Upper lobe of left lung (tissue), 6 donors: ENCODE data around the gene SH3BP4. TPM values are rescaled to one million over a fixed set of nuclear protein-coding genes. Genes with fewer than 3 reads are reported as not detected.

Experiments used
- ATAC-seq, 2 donors: fragments of 200-7000 bp; cut with Tn5 transposase; one replicate each; pipeline ENCODE4 v1.9.1; 2022; ENCODE audit warnings: mild to moderate bottlenecking in 2 of 2, moderate library complexity in 2 of 2; ENCODE audit not compliant: low FRiP score in 2 of 2
- DNase-seq, 2 donors: peaks; one replicate each; pipeline ENCODE4 v3.0.0-alpha.2; 2019 to 2020
- H3K27ac ChIP-seq, 4 donors: fragments of 200-600 bp; sonication (generic); one replicate each; pipeline ENCODE4 v1.5.1; 2016 to 2019
- H3K27me3 ChIP-seq, 4 donors: fragments of 200-600 bp; sonication (generic); one replicate each; pipeline ENCODE4 v1.5.1; 2017 to 2019
- H3K36me3 ChIP-seq, 4 donors: fragments of 200-600 bp; sonication (generic); one replicate each; pipeline ENCODE4 v1.5.1; 2016 to 2019
- H3K4me1 ChIP-seq, 4 donors: fragments of 200-600 bp; sonication (generic); one replicate each; pipeline ENCODE4 v1.5.1; 2018 to 2019
- H3K4me3 ChIP-seq, 4 donors: fragments of 200-600 bp; sonication (generic); one replicate each; pipeline ENCODE4 v1.5.1; 2017 to 2019; ENCODE audit warnings: mild to moderate bottlenecking in 2 of 4, moderate library complexity in 1 of 4
- H3K9me3 ChIP-seq, 4 donors: fragments of 200-600 bp; sonication (generic); one replicate each; pipeline ENCODE4 v1.5.1; 2018 to 2019
- CTCF ChIP-seq, 6 experiments: fragments of 450-650 bp in 4 of 6; fragments of 200-600 bp in 2 of 6; sonication (generic) in 2 of 6; IDR thresholded peaks; one replicate each; pipeline ENCODE4 v1.5.1; 2016 to 2019; ENCODE audit warnings: antibody characterized with exemption in 6 of 6
- EP300 ChIP-seq, 4 donors: sonication (generic); formaldehyde crosslinking; IDR thresholded peaks; one replicate each; pipeline ENCODE4 v1.5.1; 2017; ENCODE audit warnings: antibody characterized with exemption in 4 of 4, control low read depth in 2 of 4
- POLR2A ChIP-seq, 4 donors: fragments of 450-650 bp; IDR thresholded peaks; one replicate each; pipeline ENCODE4 v1.5.1; 2016 to 2017; ENCODE audit warnings: antibody characterized with exemption in 4 of 4, mild to moderate bottlenecking in 2 of 4
- POLR2AphosphoS5 ChIP-seq, 2 donors: sonication (generic); formaldehyde crosslinking; IDR thresholded peaks; one replicate each; pipeline ENCODE4 v1.5.1; 2017; ENCODE audit warnings: antibody characterized with exemption in 2 of 2
- WGBS, 2 donors: methylation state at CpG; one replicate each; pipeline ENCODE4 v1.1.5; 2017 to 2018; 5-methylcytosine and 5-hydroxymethylcytosine counted together
- total RNA-seq, 6 donors: library from RNA; depleted of rRNA in 4 of 6; stranded (reverse); fragments of >200 nt in 4 of 6; gene quantifications; one replicate each; pipeline versions ENCODE4 v1.1.0 to v1.2.1, GENCODE V29; 2016 to 2021
- donor health status: DM: no; HTN: no; CAD: no; lungs with moderate emphysema.
- donor health status: DM: no; HTN: yes; CAD: no; lungs with severe emphysema.

Gene SH3BP4
- total RNA-seq, 6 donors from 2014 or later: 27.3 to 57.3 (median 33.4) TPM

GRCh38 chr2:234992196-234992595, 40.4 kb downstream of the SH3BP4 start:
- WGBS, 2 donors: 91 to 92% methylated on average over 10 of the region's 10 CpGs
- no peaks in the 10 kb centered on the region for H3K9me3 ChIP-seq
- TF ChIP-seq CTCF (IDR thresholded peaks at IDR 0.05) (no peak), EP300 (IDR thresholded peaks at IDR 0.05) (no peak), POLR2AphosphoS5 (IDR thresholded peaks at IDR 0.05) (no peak), POLR2A (IDR thresholded peaks at IDR 0.05) (no peak)
- H3K4me3 ChIP-seq: no peak overlapping the region
- H3K36me3 ChIP-seq: peaks cover 0 to 10% (median 0%) of the 10 kb centered on the region in 4 donors
- ATAC-seq (no peak), DNase-seq (no peak)
- H3K27me3 ChIP-seq: no peaks in the 10 kb centered on the region
- no peak overlapping the region for H3K27ac ChIP-seq
- H3K4me1 ChIP-seq: peaks cover 21 to 32% (median 26%) of the 10 kb centered on the region in 4 donors

- Histone ChIP-seq H3K27me3 (no peaks in the 10 kb centered on the region), H3K27ac (no peak overlapping the region), H3K36me3 (peaks cover 0 to 10% (median 0%) of the 10 kb centered on the region in 4 donors), H3K4me1 (peaks cover 21 to 31% (median 26%) of the 10 kb centered on the region in 4 donors), H3K9me3 (no peaks in the 10 kb centered on the region), H3K4me3 (no peak overlapping the region)
- ATAC-seq (no peak), DNase-seq (no peak)
- TF ChIP-seq POLR2AphosphoS5 (IDR thresholded peaks at IDR 0.05) (no peak), EP300 (IDR thresholded peaks at IDR 0.05) (no peak), CTCF (IDR thresholded peaks at IDR 0.05) (no peak), POLR2A (IDR thresholded peaks at IDR 0.05) (no peak)
- 83 to 86% methylated on average over 6 to 21 of the region's 23 CpGs for WGBS, 2 donors
These were observed 41.0 kb downstream of the SH3BP4 start for GRCh38 chr2:234992624-234993349.

GRCh38 chr2:234993541-234993981, 41.7 kb downstream of the SH3BP4 start:
- Histone ChIP-seq H3K4me3 (no peak overlapping the region), H3K36me3 (peaks cover 0 to 10% (median 0%) of the 10 kb centered on the region in 4 donors), H3K27ac (no peak overlapping the region), H3K27me3 (no peaks in the 10 kb centered on the region), H3K4me1 (peaks cover 21 to 28% (median 24%) of the 10 kb centered on the region in 4 donors), H3K9me3 (no peaks in the 10 kb centered on the region)
- peak in 1 of 2 donors; percentile 24 for ATAC-seq
- no peak for DNase-seq
- 84 to 85% methylated on average over 11 of the region's 11 CpGs for WGBS, 2 donors
- no peak for TF ChIP-seq EP300 (IDR thresholded peaks at IDR 0.05)

- TF ChIP-seq POLR2AphosphoS5 (IDR thresholded peaks at IDR 0.05): no peak
- no peak for TF ChIP-seq EP300 (IDR thresholded peaks at IDR 0.05)
- TF ChIP-seq CTCF (IDR thresholded peaks at IDR 0.05): no peak
- TF ChIP-seq POLR2A (IDR thresholded peaks at IDR 0.05): no peak
- Histone ChIP-seq H3K4me1 (peaks cover 9 to 26% (median 17%) of the 10 kb centered on the region in 4 donors), H3K4me3 (no peak overlapping the region), H3K27ac (no peak overlapping the region), H3K9me3 (no peaks in the 10 kb centered on the region), H3K36me3 (peaks cover 0 to 18% (median 0%) of the 10 kb centered on the region in 4 donors), H3K27me3 (no peaks in the 10 kb centered on the region)
- DNase-seq (peak in 1 of 2 donors; percentile 55), ATAC-seq (no peak)
- 85 to 88% methylated on average over 20 to 29 of the region's 29 CpGs for WGBS, 2 donors
These were observed 42.9 kb downstream of the SH3BP4 start for GRCh38 chr2:234994438-234995321.
